IMR-90 (cell line): Measurements from ENCODE around the gene TIPIN. TPM values are rescaled to one million over a fixed set of nuclear protein-coding genes. Genes with fewer than 3 reads are reported as not detected.

Source experiments
- ATAC-seq: fragments of 200-7000 bp; cut with Tn5 transposase; 2 replicates; pipeline ENCODE4 v1.9.1; 2020; ENCODE audit warnings: low read depth, mild to moderate bottlenecking, moderate library complexity
- BruUV-seq: library from RNA; stranded (reverse); fragments of 400-500 nt; replicated peaks from 2 replicates; lab custom pipeline; 2021; lab: Mats Ljungman, UMichigan
- CTCF ChIA-PET: fragments of 300-600 bp; formaldehyde crosslinking; extraction: SDS; loops from one replicate; lab custom pipeline; 2021; ENCODE audit warnings: antibody characterized with exemption; lab: Yijun Ruan, JAX
- POLR2A ChIA-PET: fragments of 300-600 bp; sonication (Branson Sonifier 250); formaldehyde crosslinking; loops from one replicate; lab custom pipeline; 2022; ENCODE audit warnings: antibody characterized with exemption; ENCODE audit not compliant: unreplicated experiment; lab: Charles Lee
- DNase-seq: peaks from one replicate; pipeline ENCODE4 v3.0.0; 2013
- H2AFZ ChIP-seq: replicated peaks from 2 replicates; pipeline ENCODE3; 2013; ENCODE audit warnings: low read length, mild to moderate bottlenecking; ENCODE audit not compliant: poor library complexity
- H2AK5ac ChIP-seq: 2 replicates; pipeline ENCODE4 v1.6.1; 2013; ENCODE audit warnings: low read depth, low read length, inconsistent platforms
- H2AK9ac ChIP-seq: replicated peaks from 2 replicates; pipeline ENCODE3; 2013; ENCODE audit warnings: mild to moderate bottlenecking, low read depth, low read length, moderate library complexity; ENCODE audit not compliant: poor library complexity
- H2BK120ac ChIP-seq: 2 replicates; pipeline ENCODE4 v1.6.1; 2013; ENCODE audit warnings: low read depth, low read length, inconsistent platforms
- H2BK15ac ChIP-seq: 3 replicates; pipeline ENCODE4 v1.6.1; 2013; ENCODE audit warnings: low read depth, low read length, inconsistent platforms
- H2BK20ac ChIP-seq: 2 replicates; pipeline ENCODE4 v1.6.1; 2013; ENCODE audit warnings: low read depth, mild to moderate bottlenecking, inconsistent platforms, low read length, moderate library complexity
- H2BK5ac ChIP-seq: 2 replicates; pipeline ENCODE4 v1.6.1; 2013; ENCODE audit warnings: mild to moderate bottlenecking, low read depth, low read length, inconsistent platforms; ENCODE audit not compliant: poor library complexity, severe bottlenecking
- H3K14ac ChIP-seq: replicated peaks from 2 replicates; pipeline ENCODE4 v1.6.1; 2013; ENCODE audit warnings: low read depth, low read length, inconsistent platforms
- H3K18ac ChIP-seq: 2 replicates; pipeline ENCODE4 v1.6.1; 2013; ENCODE audit warnings: low read depth, low read length, control low read depth
- H3K23ac ChIP-seq: 2 replicates; pipeline ENCODE4 v1.6.1; 2013; ENCODE audit warnings: low read depth, low read length, inconsistent platforms
- H3K27ac ChIP-seq: 2 replicates; pipeline ENCODE4 v1.5.1; 2013; ENCODE audit warnings: mild to moderate bottlenecking, control low read depth, low read length; ENCODE audit not compliant: insufficient read depth
- H3K27me3 ChIP-seq: 2 replicates; pipeline ENCODE4 v1.6.1; 2013; ENCODE audit warnings: low read length; ENCODE audit not compliant: control insufficient read depth, insufficient read depth
- H3K36me3 ChIP-seq: 2 replicates; pipeline ENCODE4 v1.6.1; 2013; ENCODE audit warnings: low read length, mixed read lengths; ENCODE audit not compliant: control insufficient read depth, insufficient read depth
- H3K4ac ChIP-seq: 2 replicates; pipeline ENCODE4 v1.6.1; 2013; ENCODE audit warnings: low read depth, low read length, inconsistent platforms
- H3K4me1 ChIP-seq: 2 replicates; pipeline ENCODE4 v1.6.1; 2013; ENCODE audit warnings: low read length, mixed read lengths; ENCODE audit not compliant: control insufficient read depth, insufficient read depth
- H3K4me2 ChIP-seq: 2 replicates; pipeline ENCODE4 v1.6.1; 2013; ENCODE audit warnings: low read depth, mild to moderate bottlenecking, control low read depth, low read length, moderate library complexity
- H3K4me3 ChIP-seq: 2 replicates; pipeline ENCODE4 v1.5.1; 2013; ENCODE audit warnings: low read depth, mild to moderate bottlenecking, control low read depth, low read length, moderate library complexity; ENCODE audit not compliant: insufficient read depth
- H3K56ac ChIP-seq: 2 replicates; pipeline ENCODE4 v1.6.1; 2013; ENCODE audit warnings: low read length, inconsistent platforms; ENCODE audit not compliant: insufficient read depth; ENCODE audit errors: extremely low read depth
- H3K79me1 ChIP-seq, 2 experiments: 2 replicates each; pipeline ENCODE4 v1.6.1; 2013; ENCODE audit warnings: low read length in 2 of 2, inconsistent platforms in 1 of 2, low read depth in 1 of 2
- H3K9ac ChIP-seq: 2 replicates; pipeline ENCODE4 v1.6.1; 2013; ENCODE audit warnings: low read depth, low read length, control low read depth
- H3K9me1 ChIP-seq: 2 replicates; pipeline ENCODE4 v1.6.1; 2013; ENCODE audit warnings: low read length, inconsistent platforms; ENCODE audit not compliant: insufficient read depth
- H3K9me3 ChIP-seq: 2 replicates; pipeline ENCODE4 v1.6.1; 2013; ENCODE audit warnings: low read length; ENCODE audit not compliant: control insufficient read depth, insufficient read depth
- H4K20me1 ChIP-seq: 2 replicates; pipeline ENCODE4 v1.6.1; 2013; ENCODE audit warnings: low read length, inconsistent platforms; ENCODE audit not compliant: insufficient read depth
- H4K5ac ChIP-seq: 2 replicates; pipeline ENCODE4 v1.6.1; 2013; ENCODE audit warnings: mild to moderate bottlenecking, low read depth, low read length, control low read depth
- H4K8ac ChIP-seq, 2 experiments: 2 replicates each; pipeline ENCODE4 v1.6.1; 2013; ENCODE audit warnings: low read depth in 2 of 2, low read length in 2 of 2, control low read depth in 1 of 2, inconsistent platforms in 1 of 2
- H4K91ac ChIP-seq: 2 replicates; pipeline ENCODE4 v1.6.1; 2013; ENCODE audit warnings: low read depth, low read length, inconsistent platforms; ENCODE audit not compliant: insufficient read depth
- BHLHE40 ChIP-seq: fragments of 150-350 bp; IDR thresholded peaks from 2 replicates; pipeline ENCODE4 v1.6.1; 2016; ENCODE audit warnings: mild to moderate bottlenecking, low read depth, low read length
- CEBPB ChIP-seq: IDR thresholded peaks from 2 replicates; pipeline ENCODE4 v1.6.1; 2012; ENCODE audit warnings: low read depth, low read length, improper control_type of control experiment
- CHD1 ChIP-seq: IDR thresholded peaks from 2 replicates; pipeline ENCODE4 v1.6.1; 2012; ENCODE audit warnings: low read depth, low read length, improper control_type of control experiment
- FOS ChIP-seq: fragments of 150-350 bp; IDR thresholded peaks from 2 replicates; pipeline ENCODE4 v1.6.1; 2016; ENCODE audit warnings: low read depth, low read length
- MAFK ChIP-seq: IDR thresholded peaks from 2 replicates; pipeline ENCODE4 v1.6.1; 2012; ENCODE audit warnings: low read depth, low read length, improper control_type of control experiment
- MAZ ChIP-seq: IDR thresholded peaks from 2 replicates; pipeline ENCODE4 v1.6.1; 2012; ENCODE audit warnings: low read depth, mild to moderate bottlenecking, low read length, improper control_type of control experiment, moderate library complexity, borderline replicate concordance
- MXI1 ChIP-seq: IDR thresholded peaks from 2 replicates; pipeline ENCODE4 v1.6.1; 2012; ENCODE audit warnings: low read depth, mild to moderate bottlenecking, low read length, moderate library complexity, borderline replicate concordance
- NFE2L2 ChIP-seq: fragments of 150-350 bp; IDR thresholded peaks from 2 replicates; pipeline ENCODE4 v1.6.1; 2016; ENCODE audit warnings: low read depth, mild to moderate bottlenecking, low read length
- POLR2A ChIP-seq: IDR thresholded peaks from 2 replicates; pipeline ENCODE4 v1.6.1; 2012; ENCODE audit warnings: mild to moderate bottlenecking, low read depth, low read length
- RAD21 ChIP-seq: IDR thresholded peaks from 2 replicates; pipeline ENCODE4 v1.6.1; 2012; ENCODE audit warnings: low read length, improper control_type of control experiment
- RCOR1 ChIP-seq: IDR thresholded peaks from 2 replicates; pipeline ENCODE4 v1.6.1; 2012; ENCODE audit warnings: mild to moderate bottlenecking, low read length, improper control_type of control experiment; ENCODE audit not compliant: insufficient replicate concordance
- RFX5 ChIP-seq: IDR thresholded peaks from 2 replicates; pipeline ENCODE4 v1.8.0; 2012; ENCODE audit warnings: low read depth, mild to moderate bottlenecking, low read length, moderate library complexity
- SMC3 ChIP-seq: fragments of 150-350 bp; IDR thresholded peaks from 2 replicates; pipeline ENCODE4 v1.6.1; 2016; ENCODE audit warnings: low read depth, mild to moderate bottlenecking, antibody characterized with exemption, low read length, moderate library complexity
- WGBS, 2 experiments: methylation state at CpG; one replicate each; pipeline versions ENCODE4 v1.1.5 to v1.1.7; 2013; ENCODE audit warnings: missing lambda C conversion rate in 2 of 2; ENCODE audit not compliant: insufficient read length in 1 of 2; ENCODE audit errors: extremely low coverage in 2 of 2; 5-methylcytosine and 5-hydroxymethylcytosine counted together
- dilution Hi-C: fragments of 300-500 bp; cut with HindIII; formaldehyde crosslinking; loops from one replicate; pipeline ENCODE4 v1.14.3; 2018; ENCODE audit warnings: low sequenced_read_pairs; ENCODE audit not compliant: unreplicated experiment
- in situ Hi-C: fragments of 300-500 bp; cut with MboI; formaldehyde crosslinking; loops from 3 replicates; pipeline ENCODE4 v1.14.3; 2019; ENCODE audit warnings: low sequenced_read_pairs, inconsistent platforms, mixed read lengths
- intact Hi-C: fragments of 100-400 bp; cut with micrococcal nuclease; formaldehyde crosslinking; loops from 2 replicates; pipeline ENCODE4 v1.10.0; 2022
- polyA plus RNA-seq, 3 experiments: library from polyadenylated mRNA; depleted of rRNA; stranded (reverse); fragments of >200 nt; gene quantifications; 2 replicates each; pipeline ENCODE4 v1.2.3, GENCODE V29; 2012; ENCODE audit warnings: low replicate concordance in 1 of 3
- total RNA-seq: library from RNA; depleted of rRNA; stranded (reverse); fragments of >200 nt; gene quantifications from 2 replicates; pipeline ENCODE4 v1.2.3, GENCODE V29; 2012
- TF ChIP-seq, protein P1 (sequence below): fragments of 150-350 bp; IDR thresholded peaks from 2 replicates; pipeline ENCODE4 v1.6.1; 2017; ENCODE audit warnings: mild to moderate bottlenecking, antibody characterized with exemption, low read length, low read depth
- TF ChIP-seq, protein P2 (sequence below): fragments of 150-350 bp; IDR thresholded peaks from 2 replicates; pipeline ENCODE4 v1.6.1; 2016; ENCODE audit warnings: low read depth, mild to moderate bottlenecking, low read length, moderate library complexity, borderline replicate concordance
- TF ChIP-seq, protein P3 (sequence below): conservative IDR thresholded peaks from 2 replicates; pipeline ENCODE4 v1.5.1; 2012; ENCODE audit warnings: mild to moderate bottlenecking, low read depth, low read length, improper control_type of control experiment

The TIPIN gene
- total and polyA plus RNA-seq, 2 of the 4 experiments (the other 2 are of a cell fraction): 6.3 to 7.3 TPM

DNA sequence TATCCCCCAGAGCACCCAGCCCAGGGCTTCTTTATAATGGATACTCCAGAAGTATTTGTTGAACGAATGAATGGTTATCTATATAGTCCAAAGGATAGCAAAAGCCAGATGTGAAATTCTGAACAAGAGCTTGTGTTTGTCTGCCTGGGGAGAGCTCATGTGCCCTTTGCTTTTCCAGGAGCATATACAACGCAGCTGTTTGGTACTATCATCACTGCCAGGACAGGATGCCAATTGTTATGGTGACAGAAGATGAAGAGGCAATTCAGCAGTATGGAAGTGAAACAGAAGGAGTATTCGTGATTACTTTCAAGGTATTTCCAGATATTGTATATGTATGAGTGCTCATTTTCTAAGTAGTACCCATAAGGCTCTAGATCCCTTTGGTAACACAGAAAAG, 48.0 kb downstream of the TIPIN start:
- ATAC-seq (no peak), DNase-seq (no peak)
- intact Hi-C loops (no loop called here), dilution Hi-C loops (loop anchor here (25.0 kb wide), 1 partner anchor 104 kb away; no protein-coding TSS in a partner anchor), in situ Hi-C loops (no loop called here)
- H3K23ac ChIP-seq: no peak overlapping the region
- H2BK120ac ChIP-seq: no peak overlapping the region
- no peak overlapping the region for H2AK9ac ChIP-seq
- CTCF ChIA-PET: interaction anchor here (0.6 kb wide), 1 partner anchor 21 kb away, joined by 10 read pairs; no protein-coding TSS in a partner anchor
- H3K4me1 ChIP-seq: no peaks in the 10 kb centered on the region
- H3K27ac ChIP-seq: no peak overlapping the region
- POLR2A ChIA-PET: no interaction called here
- no peak overlapping the region for H3K4me2 ChIP-seq
- H4K20me1 ChIP-seq: no peaks in the 10 kb centered on the region
- H3K4me3 ChIP-seq: no peak overlapping the region
- H3K9me3 ChIP-seq: no peaks in the 10 kb centered on the region
- H3K9me1 ChIP-seq: no peaks in the 10 kb centered on the region; the same call in 1 of the 2 replicates
- no peak overlapping the region for H2BK20ac ChIP-seq
- no TSS peak for BruUV-seq
- no peaks in the 10 kb centered on the region for H3K79me1 ChIP-seq
- no peak overlapping the region for H3K18ac ChIP-seq
- no peak overlapping the region for H2BK15ac ChIP-seq
- no peak overlapping the region for H2BK5ac ChIP-seq
- peaks cover 16% of the 10 kb centered on the region for H3K36me3 ChIP-seq
- H3K27me3 ChIP-seq: no peaks in the 10 kb centered on the region
- WGBS, 2 experiments: 100% methylated on average over 1 of the region's 3 CpGs; no CpG with 5 or more reads in 1 of the 2 experiments
- no peak overlapping the region for H2AFZ ChIP-seq
- H4K8ac ChIP-seq: no peak overlapping the region
- H3K9ac ChIP-seq: no peak overlapping the region
- TF ChIP-seq MXI1 (no peak), POLR2A (no peak), RCOR1 (no peak), CEBPB (no peak), SMC3 (no peak), MAFK (no peak), FOS (no peak), RAD21 (no peak), CHD1 (no peak), RFX5 (no peak), MAZ (no peak), NFE2L2 (no peak), BHLHE40 (no peak)
- TF ChIP-seq, protein P1, sequence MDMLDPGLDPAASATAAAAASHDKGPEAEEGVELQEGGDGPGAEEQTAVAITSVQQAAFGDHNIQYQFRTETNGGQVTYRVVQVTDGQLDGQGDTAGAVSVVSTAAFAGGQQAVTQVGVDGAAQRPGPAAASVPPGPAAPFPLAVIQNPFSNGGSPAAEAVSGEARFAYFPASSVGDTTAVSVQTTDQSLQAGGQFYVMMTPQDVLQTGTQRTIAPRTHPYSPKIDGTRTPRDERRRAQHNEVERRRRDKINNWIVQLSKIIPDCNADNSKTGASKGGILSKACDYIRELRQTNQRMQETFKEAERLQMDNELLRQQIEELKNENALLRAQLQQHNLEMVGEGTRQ: no peak
- TF ChIP-seq, protein P2, sequence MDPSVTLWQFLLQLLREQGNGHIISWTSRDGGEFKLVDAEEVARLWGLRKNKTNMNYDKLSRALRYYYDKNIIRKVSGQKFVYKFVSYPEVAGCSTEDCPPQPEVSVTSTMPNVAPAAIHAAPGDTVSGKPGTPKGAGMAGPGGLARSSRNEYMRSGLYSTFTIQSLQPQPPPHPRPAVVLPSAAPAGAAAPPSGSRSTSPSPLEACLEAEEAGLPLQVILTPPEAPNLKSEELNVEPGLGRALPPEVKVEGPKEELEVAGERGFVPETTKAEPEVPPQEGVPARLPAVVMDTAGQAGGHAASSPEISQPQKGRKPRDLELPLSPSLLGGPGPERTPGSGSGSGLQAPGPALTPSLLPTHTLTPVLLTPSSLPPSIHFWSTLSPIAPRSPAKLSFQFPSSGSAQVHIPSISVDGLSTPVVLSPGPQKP: no peak
- TF ChIP-seq, protein P3, sequence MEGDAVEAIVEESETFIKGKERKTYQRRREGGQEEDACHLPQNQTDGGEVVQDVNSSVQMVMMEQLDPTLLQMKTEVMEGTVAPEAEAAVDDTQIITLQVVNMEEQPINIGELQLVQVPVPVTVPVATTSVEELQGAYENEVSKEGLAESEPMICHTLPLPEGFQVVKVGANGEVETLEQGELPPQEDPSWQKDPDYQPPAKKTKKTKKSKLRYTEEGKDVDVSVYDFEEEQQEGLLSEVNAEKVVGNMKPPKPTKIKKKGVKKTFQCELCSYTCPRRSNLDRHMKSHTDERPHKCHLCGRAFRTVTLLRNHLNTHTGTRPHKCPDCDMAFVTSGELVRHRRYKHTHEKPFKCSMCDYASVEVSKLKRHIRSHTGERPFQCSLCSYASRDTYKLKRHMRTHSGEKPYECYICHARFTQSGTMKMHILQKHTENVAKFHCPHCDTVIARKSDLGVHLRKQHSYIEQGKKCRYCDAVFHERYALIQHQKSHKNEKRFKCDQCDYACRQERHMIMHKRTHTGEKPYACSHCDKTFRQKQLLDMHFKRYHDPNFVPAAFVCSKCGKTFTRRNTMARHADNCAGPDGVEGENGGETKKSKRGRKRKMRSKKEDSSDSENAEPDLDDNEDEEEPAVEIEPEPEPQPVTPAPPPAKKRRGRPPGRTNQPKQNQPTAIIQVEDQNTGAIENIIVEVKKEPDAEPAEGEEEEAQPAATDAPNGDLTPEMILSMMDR: no peak
- no peak overlapping the region for H2AK5ac ChIP-seq
- no peak overlapping the region for H4K91ac ChIP-seq
- H3K56ac ChIP-seq: no peak overlapping the region
- H3K4ac ChIP-seq: no peak overlapping the region
- H3K14ac ChIP-seq: no peak overlapping the region
- no peak overlapping the region for H4K5ac ChIP-seq
